Fibroblast of lung (primary cell): Measurements from ENCODE around the gene POLN. TPM values are rescaled to one million over a fixed set of nuclear protein-coding genes. Genes with fewer than 3 reads are reported as not detected.

ENCODE experiments used
- DNase-seq, 2 donors: peaks; one replicate each; pipeline versions ENCODE4 v3.0.0 to v3.0.0-alpha.2; 2010; ENCODE audit warnings: low read depth in 2 of 2
- H2AFZ ChIP-seq: 2 replicates; pipeline ENCODE4 v1.5.1; 2012; ENCODE audit warnings: low read length, control low read depth, inconsistent platforms
- H3K27ac ChIP-seq: 2 replicates; pipeline ENCODE4 v1.5.1; 2011; ENCODE audit warnings: low read length, control low read depth; ENCODE audit not compliant: insufficient read depth
- H3K27me3 ChIP-seq: 2 replicates; pipeline ENCODE4 v1.5.1; 2011; ENCODE audit warnings: mild to moderate bottlenecking, low read length; ENCODE audit not compliant: control insufficient read depth, insufficient read depth
- H3K36me3 ChIP-seq: 2 replicates; pipeline ENCODE4 v1.5.1; 2011; ENCODE audit warnings: low read length; ENCODE audit not compliant: control insufficient read depth, insufficient read depth
- H3K4me1 ChIP-seq: 2 replicates; pipeline ENCODE4 v1.5.1; 2011; ENCODE audit warnings: low read length; ENCODE audit not compliant: control insufficient read depth, insufficient read depth; ENCODE audit errors: extremely low read depth
- H3K4me2 ChIP-seq: 2 replicates; pipeline ENCODE4 v1.5.1; 2011; ENCODE audit warnings: low read length, control low read depth; ENCODE audit not compliant: insufficient read depth; ENCODE audit errors: extremely low read depth
- H3K4me3 ChIP-seq, 4 experiments: fragments of 200-600 bp in 1 of 4; sonication (generic) in 1 of 4; replicated peaks in 1 of 4; 2 replicates each; pipeline ENCODE4 v1.5.1; 2011 to 2016; ENCODE audit warnings: low read length in 4 of 4, low read depth in 3 of 4, mild to moderate bottlenecking in 3 of 4, control low read depth in 2 of 4, inconsistent platforms in 1 of 4, mixed read lengths in 1 of 4; ENCODE audit not compliant: insufficient read depth in 1 of 4; ENCODE audit errors: control extremely low read depth in 1 of 4
- H3K79me2 ChIP-seq: 2 replicates; pipeline ENCODE4 v1.5.1; 2012; ENCODE audit warnings: mild to moderate bottlenecking, low read length, inconsistent platforms; ENCODE audit not compliant: control insufficient read depth, insufficient read depth
- H3K9ac ChIP-seq: 2 replicates; pipeline ENCODE4 v1.5.1; 2011; ENCODE audit warnings: mild to moderate bottlenecking, low read length, control low read depth; ENCODE audit not compliant: insufficient read depth
- H3K9me3 ChIP-seq: 2 replicates; pipeline ENCODE4 v1.5.1; 2012; ENCODE audit warnings: low read depth, low read length; ENCODE audit not compliant: control insufficient read depth, insufficient read depth
- H4K20me1 ChIP-seq: 2 replicates; pipeline ENCODE4 v1.5.1; 2011; ENCODE audit warnings: low read length; ENCODE audit not compliant: control insufficient read depth, insufficient read depth; ENCODE audit errors: extremely low read depth
- CTCF ChIP-seq, 2 donors: IDR thresholded peaks in 1 of 2; conservative IDR thresholded peaks in 1 of 2; 1 replicate in 1 of 2; 2 replicates in 1 of 2; pipeline ENCODE4 v1.5.1; 2011 to 2012; ENCODE audit warnings: low read length in 2 of 2, control low read depth in 1 of 2, inconsistent platforms in 1 of 2, low read depth in 1 of 2, mild to moderate bottlenecking in 1 of 2
- EZH2 ChIP-seq: IDR thresholded peaks from 2 replicates; pipeline ENCODE4 v1.5.1; 2012; ENCODE audit warnings: low read length, control low read depth, mild to moderate bottlenecking; ENCODE audit errors: missing control alignments
- polyA plus RNA-seq, 2 donors: library from polyadenylated mRNA; depleted of rRNA in 1 of 2; stranded (reverse) in 1 of 2; unstranded in 1 of 2; fragments of >200 nt; gene quantifications; 2 replicates each; pipeline ENCODE4 v1.2.1, GENCODE V29; 2011 to 2012; ENCODE audit warnings: missing spikeins in 1 of 2
- total RNA-seq: library from RNA; depleted of rRNA; stranded (reverse); fragments of >200 nt; gene quantifications from 2 replicates; pipeline ENCODE4 v1.2.1, GENCODE V29; 2014

POLN gene
- total and polyA plus RNA-seq, 2 donors (not counting 1 experiment from before 2014, with no cell fraction given) = 0.58 to 5.6 TPM

GRCh38 chr4:2220016-2220630 is 21.8 kb downstream of the POLN start:
- no peak overlapping the region for H2AFZ ChIP-seq
- peak; percentile 54 to 75 for DNase-seq

GRCh38 chr4:2219233-2219760 is 22.6 kb downstream of the POLN start:
- H3K9ac ChIP-seq = no peak overlapping the region
- H4K20me1 ChIP-seq = no peaks in the 10 kb centered on the region
- H3K36me3 ChIP-seq = no peaks in the 10 kb centered on the region
- H3K9me3 ChIP-seq = no peaks in the 10 kb centered on the region
- H2AFZ ChIP-seq = no peak overlapping the region
- H3K4me1 ChIP-seq = no peaks in the 10 kb centered on the region
- H3K27ac ChIP-seq = no peak overlapping the region
- H3K4me2 ChIP-seq = no peak overlapping the region
- TF ChIP-seq EZH2 (no peak), CTCF (conservative IDR thresholded peaks at IDR 0.05 in 1 of 2, IDR thresholded peaks at IDR 0.05 in 1 of 2; ENCODE audit: low read depth in 1 of 2, low read length in 2 of 2) (no peak)
- H3K4me3 ChIP-seq = no peak overlapping the region
- no peaks in the 10 kb centered on the region for H3K79me2 ChIP-seq
- no peak for DNase-seq
- H3K27me3 ChIP-seq = no peaks in the 10 kb centered on the region

More at GRCh38 chr4:2220016-2220630, 21.8 kb downstream of the POLN start:
- Histone ChIP-seq H3K27me3 (no peaks in the 10 kb centered on the region), H3K4me2 (no peak overlapping the region), H3K9me3 (no peaks in the 10 kb centered on the region), H3K9ac (no peak overlapping the region), H3K4me1 (no peaks in the 10 kb centered on the region), H3K27ac (no peak overlapping the region), H3K36me3 (no peaks in the 10 kb centered on the region), H3K4me3 (no peak overlapping the region), H4K20me1 (no peaks in the 10 kb centered on the region), H3K79me2 (no peaks in the 10 kb centered on the region)
- TF ChIP-seq EZH2 = no peak
- peak; percentile 94 for TF ChIP-seq CTCF (conservative IDR thresholded peaks at IDR 0.05 in 1 of 2, IDR thresholded peaks at IDR 0.05 in 1 of 2; ENCODE audit: low read depth in 1 of 2, low read length in 2 of 2)

GRCh38 chr4:2218436-2218835 is 23.5 kb downstream of the POLN start:
- H3K27ac ChIP-seq = no peak overlapping the region
- H3K79me2 ChIP-seq = no peaks in the 10 kb centered on the region
- no peaks in the 10 kb centered on the region for H3K4me1 ChIP-seq
- H2AFZ ChIP-seq = no peak overlapping the region
- H3K36me3 ChIP-seq = no peaks in the 10 kb centered on the region
- H4K20me1 ChIP-seq = no peaks in the 10 kb centered on the region
- H3K4me3 ChIP-seq = no peak overlapping the region
- no peaks in the 10 kb centered on the region for H3K27me3 ChIP-seq
- no peak overlapping the region for H3K9ac ChIP-seq
- no peak for DNase-seq
- no peak overlapping the region for H3K4me2 ChIP-seq
- no peak for TF ChIP-seq EZH2
- TF ChIP-seq CTCF (conservative IDR thresholded peaks at IDR 0.05 in 1 of 2, IDR thresholded peaks at IDR 0.05 in 1 of 2; ENCODE audit: low read depth in 1 of 2, low read length in 2 of 2) = no peak
- H3K9me3 ChIP-seq = no peaks in the 10 kb centered on the region
